ENCODE measurements around the gene RNF146.
"Not testable (repeated sequence)": the region's sequence is repeated elsewhere in the genome, so short reads cannot be mapped to it uniquely, and the experiment has no call there.

The RNF146 gene

GRCh38 chr6:127266178-127266891 lies at the start of gene RNF146:
TSS of gene RNF146 (plus strand) at chr6:127266864. CDS start at chr6:127280339, 13,475 bp downstream.
- TF ChIP-seq CTCF (IDR thresholded peaks at IDR 0.05; ENCODE audit: control extremely low read depth, extremely low read depth, low read depth, missing control alignments), result peak; percentile 69
- POLR2A ChIA-PET, result interaction anchor here (0.6 to 1.0 kb wide), 3 partner anchors 9 to 1453 kb away, joined by 3 to 5 read pairs (median 3); no protein-coding TSS in a partner anchor
- CTCF ChIA-PET, result interaction anchor here (0.6 to 3.5 kb wide), 34 partner anchors 9 to 1271 kb away, joined by 3 to 23 read pairs (median 4); partner anchors contain the start of gene ECHDC1
- DNase-seq (ENCODE audit: extremely low spot score), result peak; percentile 90

- POLR2A ChIA-PET, result no interaction called here
- no peak for DNase-seq (ENCODE audit: extremely low spot score)
- CTCF ChIA-PET, result interaction anchor here (0.9 kb wide), 1 partner anchor 47 kb away, joined by 3 read pairs; the partner anchor contains the start of gene RNF146
- TF ChIP-seq CTCF (IDR thresholded peaks at IDR 0.05; ENCODE audit: control extremely low read depth, extremely low read depth, low read depth, missing control alignments), result no peak
These were observed 46.8 kb upstream of the RNF146 start for GRCh38 chr6:127219869-127220268.

- no peak for TF ChIP-seq CTCF (IDR thresholded peaks at IDR 0.05; ENCODE audit: control extremely low read depth, extremely low read depth, low read depth, missing control alignments)
- DNase-seq (ENCODE audit: extremely low spot score), result no peak
- ChIA-PET CTCF (interaction anchor here (1.0 kb wide), 1 partner anchor 78 kb away, joined by 3 read pairs; no protein-coding TSS in a partner anchor), POLR2A (no interaction called here)
These were observed 45.5 kb upstream of the RNF146 start for GRCh38 chr6:127221201-127221600.

- no peak for DNase-seq (ENCODE audit: extremely low spot score)
- CTCF ChIA-PET, result interaction anchor here (0.9 kb wide), 1 partner anchor 11 kb away, joined by 3 read pairs; no protein-coding TSS in a partner anchor
- no peak for TF ChIP-seq CTCF (IDR thresholded peaks at IDR 0.05; ENCODE audit: control extremely low read depth, extremely low read depth, low read depth, missing control alignments)
- POLR2A ChIA-PET, result no interaction called here
These were observed 44.2 kb upstream of the RNF146 start for GRCh38 chr6:127222418-127222817.

- POLR2A ChIA-PET, result no interaction called here
- no peak for TF ChIP-seq CTCF (IDR thresholded peaks at IDR 0.05; ENCODE audit: control extremely low read depth, extremely low read depth, low read depth, missing control alignments)
- no peak for DNase-seq (ENCODE audit: extremely low spot score)
- CTCF ChIA-PET, result no interaction called here
These were observed 41.2 kb upstream of the RNF146 start for GRCh38 chr6:127225497-127225896.

GRCh38 chr6:127233819-127234218 lies 32.8 kb upstream of the RNF146 start:
- CTCF ChIA-PET; DNase-seq (ENCODE audit: extremely low spot score); POLR2A ChIA-PET: not testable (repeated sequence)

- CTCF ChIA-PET, result no interaction called here
- no peak for DNase-seq (ENCODE audit: extremely low spot score)
- TF ChIP-seq CTCF (IDR thresholded peaks at IDR 0.05; ENCODE audit: control extremely low read depth, extremely low read depth, low read depth, missing control alignments), result no peak
- POLR2A ChIA-PET, result no interaction called here
These were observed 23.2 kb upstream of the RNF146 start for GRCh38 chr6:127243501-127243900.

Measured in GM10248 (cell line).